HG02610 (cell line): Measurements from ENCODE around the gene EXD3.
"Not testable (repeated sequence)": the region's sequence is repeated elsewhere in the genome, so short reads cannot be mapped to it uniquely, and the experiment has no call there.

Experiments
- ATAC-seq: cut with Tn5 transposase; IDR thresholded peaks from one replicate; pipeline ENCODE4 v1.9.1; 2021; ENCODE audit warnings: mild to moderate bottlenecking, moderate library complexity; ENCODE audit not compliant: unreplicated experiment

The EXD3 gene

DNA sequence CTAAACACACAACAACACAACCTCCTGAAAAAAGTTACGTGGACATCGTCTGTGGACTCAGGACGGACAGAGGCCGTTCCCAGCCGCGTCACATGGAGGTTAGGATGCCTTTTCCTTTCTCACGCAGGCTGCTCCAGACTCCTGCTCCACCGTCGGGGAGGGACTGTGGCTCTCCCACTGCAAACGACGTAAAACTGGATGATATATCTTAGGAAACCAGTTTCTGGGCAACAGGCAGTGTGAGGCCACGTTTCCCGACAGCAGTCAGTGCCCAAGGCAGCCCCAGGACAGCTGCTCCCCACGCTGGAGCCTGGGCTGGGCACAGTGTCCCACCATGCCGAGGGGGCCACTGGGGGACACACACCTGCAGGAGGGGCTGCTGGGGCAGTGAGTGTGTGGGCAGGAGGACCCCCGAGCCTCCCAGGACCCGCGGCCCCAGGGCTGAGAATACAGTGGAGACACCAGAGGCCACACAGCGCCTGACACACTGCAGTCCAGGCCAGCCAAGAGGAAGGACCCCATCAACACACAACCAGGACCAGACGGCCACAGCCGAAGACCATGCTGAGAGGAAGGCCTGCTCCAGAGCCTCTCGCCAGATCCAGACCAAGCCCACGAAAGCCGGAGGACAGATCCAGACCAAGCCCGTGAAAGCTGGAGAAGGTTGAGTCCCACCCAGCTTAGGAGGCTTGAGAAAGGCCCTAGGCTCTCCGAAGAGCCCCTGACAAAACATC, 26.2 kb downstream of the EXD3 start:
- ATAC-seq = no peak

DNA sequence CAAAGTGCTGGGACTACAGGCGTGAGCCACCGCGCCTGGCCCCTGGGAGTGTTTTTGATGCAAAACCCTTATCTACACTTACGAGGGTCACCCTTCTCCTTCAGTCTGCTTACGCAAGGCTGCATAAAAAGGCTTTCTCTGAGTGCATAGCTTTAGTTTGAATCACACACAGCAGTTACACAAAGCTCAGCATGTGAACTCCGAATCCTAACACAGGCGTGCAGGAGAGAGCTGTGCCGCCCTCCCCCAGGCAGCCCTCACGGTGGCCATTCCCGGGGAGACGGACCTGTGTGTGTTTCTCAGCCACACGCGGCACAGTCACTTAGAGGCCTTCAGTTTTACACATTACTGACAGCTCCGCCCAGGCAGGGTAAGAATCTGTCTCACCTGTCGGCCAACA, 26.7 kb downstream of the EXD3 start:
- ATAC-seq = no peak

DNA sequence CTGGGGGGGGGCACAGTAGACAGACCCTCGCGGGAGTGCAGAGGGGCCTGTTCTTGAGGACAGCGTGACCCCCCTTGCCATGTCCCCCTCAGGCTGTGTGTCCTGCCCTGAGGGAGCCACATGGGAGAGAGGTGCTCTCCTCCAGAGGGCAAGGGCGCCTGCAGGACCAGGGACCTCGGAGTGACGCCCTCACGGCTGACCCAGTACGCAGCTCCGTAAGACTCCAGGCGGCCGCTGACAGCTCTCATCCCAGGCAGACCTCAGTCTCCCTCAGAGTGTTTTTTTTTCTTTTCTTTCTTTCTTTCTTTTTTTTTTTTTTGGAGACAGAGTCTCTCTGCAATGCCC, 27.3 kb downstream of the EXD3 start:
- no peak for ATAC-seq

DNA sequence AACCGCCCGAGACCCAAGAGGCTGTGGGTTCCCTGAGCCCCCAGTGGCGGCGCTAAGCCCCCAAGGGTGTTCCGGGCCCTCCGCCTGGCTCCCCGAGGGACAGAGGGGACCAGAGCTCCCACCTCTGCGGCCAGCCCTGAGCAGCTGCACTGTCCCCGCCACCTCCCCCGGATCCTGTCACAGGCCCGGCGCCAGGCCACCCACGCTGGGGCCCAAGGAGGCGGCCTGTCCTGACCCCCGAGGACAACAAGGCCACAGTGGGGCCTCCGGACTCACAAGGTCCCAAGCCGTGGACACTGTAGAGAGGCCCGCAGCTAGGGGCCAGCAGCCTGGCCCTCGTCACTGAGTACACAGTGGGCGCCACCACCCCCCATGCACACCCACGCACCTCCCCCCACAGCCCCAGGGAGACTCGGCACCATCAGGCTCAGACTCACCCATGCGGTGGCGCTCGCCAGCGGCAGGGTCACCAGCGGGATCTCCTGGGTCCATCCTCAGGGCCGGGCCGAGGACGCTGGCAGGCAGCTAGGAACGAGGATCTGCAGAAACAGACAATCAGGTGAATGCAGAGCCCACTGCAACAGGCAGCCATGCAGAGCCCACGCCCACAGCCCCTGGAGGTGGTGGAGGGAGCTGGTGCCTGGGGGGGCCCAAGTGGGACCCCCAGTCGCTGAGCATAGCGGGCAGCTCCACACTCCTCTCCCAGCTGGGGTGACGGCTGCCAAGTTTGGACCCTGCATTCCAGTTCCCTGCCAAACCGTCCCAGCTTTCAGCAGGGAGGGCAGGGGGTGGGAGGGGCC, 27.9 kb downstream of the EXD3 start:
- ATAC-seq = no peak

DNA sequence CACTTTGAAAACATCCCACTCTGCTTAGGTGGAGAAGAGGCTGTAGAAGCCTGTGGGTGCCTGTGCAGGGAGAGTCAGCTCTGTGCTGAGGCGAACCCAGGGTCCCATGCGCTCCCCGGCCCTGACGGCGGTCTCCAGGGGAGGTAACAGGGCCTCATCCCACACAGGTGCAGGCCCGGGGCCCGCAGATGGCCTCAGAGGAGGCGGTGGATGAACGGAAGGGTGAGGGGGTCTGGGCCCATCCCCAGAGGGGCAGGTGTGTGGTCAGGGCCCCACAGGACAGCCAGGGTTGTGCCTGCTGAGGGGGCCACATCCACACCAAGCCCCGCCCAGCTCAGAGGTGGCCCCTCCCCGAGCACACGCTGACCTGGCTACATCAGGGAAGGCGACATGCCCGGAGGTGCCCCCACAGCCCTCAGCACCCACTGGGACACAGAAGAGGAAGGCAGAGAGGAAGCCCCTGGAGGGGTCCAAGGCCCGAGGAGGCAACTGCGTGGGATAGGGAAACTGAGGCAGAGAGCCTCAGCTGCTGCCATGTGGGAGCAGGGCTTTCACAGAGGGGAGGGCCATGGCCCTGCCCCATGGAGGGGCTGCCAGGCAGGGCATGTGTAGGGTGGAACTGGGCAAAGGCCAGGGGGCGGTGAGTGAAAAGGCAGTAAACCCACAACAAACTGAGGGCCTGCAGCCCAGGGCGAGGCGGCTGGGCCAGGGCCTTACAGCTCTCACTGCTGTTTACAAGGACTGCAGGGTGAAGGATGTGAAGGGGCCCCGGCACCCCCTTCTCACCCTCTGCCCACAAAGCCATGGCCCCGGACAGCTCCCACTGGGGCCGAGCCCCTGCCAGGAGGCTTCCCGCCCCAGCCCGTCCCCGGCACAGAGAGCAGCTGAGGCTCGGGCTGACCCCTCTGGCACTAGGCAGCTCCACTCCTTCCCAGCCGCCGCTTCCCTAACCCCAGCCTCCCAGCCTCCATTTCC, 29.5 kb downstream of the EXD3 start:
- ATAC-seq = no peak

DNA sequence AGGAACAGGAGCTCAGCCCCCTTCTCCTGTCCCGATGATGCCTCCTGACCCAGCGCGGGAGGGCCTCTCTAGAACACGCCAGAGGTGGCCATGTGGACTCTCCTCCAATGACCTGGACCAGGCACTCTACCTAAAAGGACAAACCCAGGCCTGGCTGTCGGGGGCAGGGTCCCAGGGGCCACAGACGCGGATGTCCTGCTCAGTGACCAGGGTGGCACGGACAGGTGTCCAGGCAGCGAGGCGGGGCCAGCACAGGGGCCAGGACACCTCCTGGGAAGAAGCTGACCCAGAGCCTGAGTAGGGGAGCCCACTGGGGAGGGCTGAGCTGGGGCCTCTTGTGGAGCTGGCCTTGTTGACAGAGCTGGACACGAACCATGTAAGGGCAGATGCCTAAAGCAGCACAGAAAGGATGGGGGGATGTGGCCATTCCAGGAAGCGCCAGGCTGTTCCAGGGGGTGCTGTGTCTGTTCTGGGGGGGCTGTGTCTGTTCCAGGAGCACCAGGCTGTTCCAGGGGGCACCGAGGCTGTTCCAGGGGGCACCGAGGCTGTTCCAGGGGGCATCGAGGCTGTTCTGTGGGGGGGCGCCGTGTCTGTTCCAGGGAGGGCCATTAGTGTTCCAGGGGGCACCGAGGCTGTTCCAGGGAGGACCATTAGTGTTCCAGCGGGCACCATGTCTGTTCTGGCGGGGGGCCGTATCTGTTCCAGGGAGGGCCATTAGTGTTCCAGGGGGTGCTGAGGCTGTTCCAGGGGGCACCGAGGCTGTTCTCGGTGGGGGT, 30.5 kb downstream of the EXD3 start:
- ATAC-seq = no peak

DNA sequence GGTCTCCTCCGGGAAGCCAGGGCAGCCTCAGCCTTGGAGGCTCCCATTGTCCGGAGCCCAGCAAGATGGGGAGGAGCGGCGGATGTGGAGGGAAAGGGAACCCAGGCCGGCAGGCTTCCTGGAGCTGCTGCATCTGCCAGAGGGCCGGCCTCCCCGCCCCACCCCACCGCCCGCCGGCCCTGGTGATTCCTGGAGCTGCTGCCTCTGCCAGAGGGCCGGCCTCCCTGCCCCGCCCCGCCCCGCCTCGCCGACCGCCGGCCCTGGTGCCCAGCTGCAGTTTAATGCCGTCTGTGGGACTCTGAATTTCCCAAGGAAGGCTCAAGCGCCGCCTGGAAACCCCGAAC, 31.6 kb downstream of the EXD3 start:
- no peak for ATAC-seq

DNA sequence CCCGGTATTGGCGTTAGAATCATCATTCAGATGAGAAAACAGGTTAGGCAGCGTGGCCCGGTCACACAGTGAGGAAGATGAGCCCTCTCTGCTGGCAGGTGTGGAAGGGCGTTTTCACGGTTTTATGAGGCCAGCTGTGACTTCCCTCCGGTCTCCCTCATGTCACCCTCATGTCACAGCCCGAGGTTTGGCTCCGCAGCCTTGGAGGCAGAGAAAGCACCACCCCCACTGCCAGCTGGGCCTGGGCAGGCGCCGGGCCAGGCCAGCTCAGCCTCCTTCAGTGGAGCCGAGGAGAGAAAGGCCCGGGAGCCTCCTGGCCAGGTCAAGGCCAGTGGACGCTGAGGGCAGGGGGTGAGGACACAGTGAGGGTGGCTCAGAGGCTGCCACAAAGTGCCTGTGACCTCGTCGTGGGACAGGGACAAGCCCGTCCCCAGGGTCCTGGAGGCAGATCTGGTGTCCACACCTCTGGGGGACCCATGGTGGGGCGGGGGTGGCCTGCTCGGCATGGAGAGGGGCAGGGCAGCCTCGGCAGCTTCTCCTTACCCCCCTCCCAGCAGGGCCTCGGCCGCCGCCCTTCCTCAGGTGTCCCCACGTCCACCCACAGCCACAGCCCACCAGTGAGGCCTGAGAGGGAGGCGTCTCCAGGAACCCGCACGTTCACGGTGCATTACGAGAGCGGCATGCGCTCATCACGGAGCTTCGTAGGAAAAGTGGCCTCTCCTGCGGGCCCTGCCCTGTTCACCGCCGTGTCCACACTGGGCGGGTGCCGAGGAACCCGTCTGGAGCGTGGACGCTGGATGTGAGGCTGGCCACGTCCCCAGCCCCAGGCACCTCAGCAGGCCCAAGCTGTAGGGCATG, 32.2 kb downstream of the EXD3 start:
- ATAC-seq = no peak

DNA sequence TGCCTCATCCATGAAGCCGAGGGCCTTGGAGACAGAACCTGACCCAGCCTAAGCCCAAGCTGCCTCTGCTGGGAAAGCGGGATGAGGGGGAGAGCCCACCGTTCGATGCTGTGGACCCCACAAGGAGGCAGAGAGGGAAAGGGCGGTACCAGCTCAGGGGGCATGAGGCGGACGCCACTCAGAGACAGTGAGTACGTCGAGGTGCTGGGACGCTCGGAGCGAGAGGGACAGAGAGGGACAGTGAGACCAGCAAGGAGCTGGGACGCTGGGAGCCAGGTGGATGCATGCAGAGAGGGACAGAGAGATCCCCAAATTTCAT, 33.6 kb downstream of the EXD3 start:
- ATAC-seq = no peak

DNA sequence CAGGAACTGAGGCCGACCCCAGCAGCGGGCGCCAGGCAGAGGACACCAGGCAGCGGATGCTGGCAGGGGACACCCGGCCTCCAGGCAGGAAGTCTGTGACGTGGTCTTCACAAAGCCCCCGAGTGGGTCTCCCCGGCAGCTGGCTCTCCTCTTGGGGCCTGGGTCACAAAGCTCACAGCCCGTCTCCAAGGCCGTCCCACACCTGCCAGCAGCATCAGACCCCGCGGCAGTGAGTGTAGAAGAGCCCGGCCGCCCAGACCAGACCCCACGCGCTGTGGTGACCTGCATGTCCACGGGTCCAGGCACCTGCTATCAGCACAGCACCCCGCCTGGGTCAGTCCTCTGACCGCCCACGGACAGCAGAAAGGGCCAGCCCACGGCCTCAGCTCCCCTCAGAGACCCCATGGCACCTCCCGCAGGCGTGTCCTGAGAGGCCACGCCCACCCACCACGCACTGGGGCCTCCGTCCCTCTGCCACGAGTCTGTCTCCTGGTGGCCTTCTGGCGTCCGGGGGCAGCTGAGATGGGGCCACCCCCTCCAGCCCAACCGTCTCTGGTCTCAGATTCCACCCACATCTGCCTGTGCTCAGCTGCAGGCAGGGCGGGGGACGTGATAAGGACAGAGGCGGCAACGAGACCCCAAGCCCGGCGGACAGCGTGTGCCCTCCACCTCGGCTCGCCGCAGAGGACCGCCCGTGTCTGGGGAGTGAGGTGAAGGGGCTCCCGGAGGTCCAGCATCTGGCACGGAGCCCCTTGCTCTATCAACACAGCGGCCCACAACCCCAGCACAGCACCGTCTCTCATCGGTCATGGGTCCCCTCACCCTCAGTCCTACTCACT, 34.2 kb downstream of the EXD3 start:
- no peak for ATAC-seq

DNA sequence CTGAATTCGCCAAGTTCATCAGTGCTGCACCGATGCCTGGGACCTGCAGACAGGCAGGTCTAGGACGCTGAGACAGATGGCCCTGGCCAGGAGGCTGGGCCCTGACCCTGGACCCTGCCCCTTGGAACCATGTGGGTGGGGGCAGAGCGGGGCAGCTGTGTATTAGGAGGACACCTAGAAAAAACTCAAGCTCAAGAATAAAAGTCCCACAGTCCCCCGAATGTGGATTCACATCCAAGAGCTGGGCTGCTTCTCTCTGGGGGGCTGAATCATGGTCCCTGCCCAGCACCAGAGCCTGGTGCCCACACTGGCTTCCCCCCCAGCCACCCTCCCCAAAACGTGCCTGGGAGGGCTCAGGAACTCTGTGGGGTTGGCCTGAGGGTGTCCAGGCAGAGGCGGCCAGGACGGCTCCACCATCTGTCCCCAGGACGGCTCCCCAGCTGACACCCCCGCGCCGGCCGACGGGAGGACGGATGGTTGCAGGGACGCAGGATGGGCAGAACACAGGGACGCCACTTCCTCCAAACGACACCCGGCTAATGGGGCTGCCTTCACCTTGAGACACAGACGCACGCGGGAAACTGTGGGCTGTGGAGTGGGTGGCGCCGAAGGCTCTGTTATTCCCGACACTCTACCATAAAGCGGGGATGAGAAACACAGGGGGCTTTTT, 34.9 kb downstream of the EXD3 start:
- no peak for ATAC-seq

DNA sequence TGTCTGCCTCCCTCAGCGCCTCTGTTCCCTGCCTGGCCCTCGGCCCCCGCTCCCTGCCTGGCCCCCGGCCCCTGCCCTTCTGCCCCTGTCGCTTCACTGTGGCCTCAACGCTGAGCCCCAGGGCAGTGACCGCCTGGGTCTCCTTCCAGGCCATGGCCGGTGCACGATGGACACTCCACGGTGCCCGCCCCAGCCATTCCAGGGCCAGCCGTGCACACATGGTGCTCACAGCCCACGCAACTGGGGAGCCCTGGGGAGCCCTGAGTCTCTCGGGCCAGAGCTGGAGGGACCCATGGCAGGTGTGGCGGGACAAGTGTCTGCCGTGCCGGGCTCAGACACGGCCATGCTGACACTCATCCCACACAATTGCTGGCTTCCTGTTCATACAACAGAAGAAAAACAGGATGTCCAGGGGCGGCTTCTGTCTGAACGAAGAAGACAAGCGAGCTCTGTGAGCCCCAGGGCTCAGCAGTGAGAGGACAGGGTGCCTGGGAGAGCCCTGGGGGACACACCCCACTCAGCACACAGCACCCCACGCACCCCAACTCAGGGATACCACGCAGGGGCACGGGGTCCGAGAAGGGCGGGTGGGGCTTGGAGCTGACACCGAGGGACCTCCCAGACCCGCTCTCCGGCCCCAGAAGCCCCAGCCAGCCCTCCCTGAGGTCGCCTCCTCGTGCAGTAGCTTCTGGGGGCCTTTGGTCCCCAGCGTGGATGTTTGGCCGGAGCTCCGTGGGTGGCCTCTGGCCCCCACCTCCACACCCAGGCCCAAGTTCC, 35.7 kb downstream of the EXD3 start:
- ATAC-seq = no peak

DNA sequence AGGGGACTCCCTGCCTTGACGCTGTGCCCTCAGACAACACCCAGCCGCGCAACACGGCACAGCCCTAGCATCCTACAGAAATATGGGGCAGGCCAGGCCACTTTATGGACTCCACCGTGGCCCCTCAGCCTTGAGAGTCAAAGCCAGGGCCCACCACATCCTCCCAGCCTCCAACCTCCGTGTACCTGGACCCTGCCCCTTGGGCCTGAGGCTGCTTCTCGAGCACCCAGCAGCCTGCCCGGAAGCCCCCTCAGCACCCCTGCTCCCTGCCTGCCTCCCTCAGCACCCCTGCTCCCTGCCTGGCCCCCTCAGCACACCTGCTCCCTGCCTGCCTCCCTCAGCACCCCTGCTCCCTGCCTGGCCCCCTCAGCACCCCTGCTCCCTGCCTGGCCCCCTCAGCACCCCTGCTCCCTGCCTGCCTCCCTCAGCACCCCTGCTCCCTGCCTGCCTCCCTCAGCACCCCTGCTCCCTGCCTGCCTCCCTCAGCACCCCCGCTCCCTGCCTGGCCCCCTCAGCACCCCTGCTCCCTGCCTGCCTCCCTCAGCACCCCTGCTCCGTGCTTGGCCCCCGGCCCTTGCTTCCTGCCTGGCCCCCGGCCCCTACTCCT, 36.4 kb downstream of the EXD3 start:
- not testable (repeated sequence) for ATAC-seq

DNA sequence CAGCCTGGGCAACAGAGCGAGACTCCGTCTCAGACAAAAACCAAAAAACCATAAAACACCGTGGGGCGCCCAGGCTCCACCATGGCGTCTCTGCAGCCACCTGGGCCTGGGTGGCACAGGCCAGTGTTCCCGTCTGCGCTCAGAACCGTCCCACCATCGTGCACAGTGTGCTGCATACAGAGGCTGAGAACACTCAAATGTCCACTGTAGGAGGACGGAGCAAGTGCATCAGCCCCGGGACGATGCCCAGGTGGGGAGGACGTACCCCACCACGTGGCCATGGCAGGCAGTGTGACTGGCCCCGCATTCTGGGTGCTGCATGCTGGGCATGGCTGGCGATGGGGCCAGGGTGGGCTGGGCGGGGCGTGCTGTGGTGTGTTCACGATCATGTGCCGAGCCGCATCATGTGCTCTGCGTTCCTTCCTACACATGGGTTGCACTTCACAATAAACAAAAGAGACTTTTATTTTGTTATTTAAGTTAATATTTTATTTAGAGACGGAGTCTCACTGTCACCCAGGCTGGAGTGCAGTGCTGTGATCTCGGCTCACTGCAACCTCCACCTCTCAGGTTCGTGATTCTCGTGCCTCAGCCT, 37.8 kb downstream of the EXD3 start:
- no peak for ATAC-seq

DNA sequence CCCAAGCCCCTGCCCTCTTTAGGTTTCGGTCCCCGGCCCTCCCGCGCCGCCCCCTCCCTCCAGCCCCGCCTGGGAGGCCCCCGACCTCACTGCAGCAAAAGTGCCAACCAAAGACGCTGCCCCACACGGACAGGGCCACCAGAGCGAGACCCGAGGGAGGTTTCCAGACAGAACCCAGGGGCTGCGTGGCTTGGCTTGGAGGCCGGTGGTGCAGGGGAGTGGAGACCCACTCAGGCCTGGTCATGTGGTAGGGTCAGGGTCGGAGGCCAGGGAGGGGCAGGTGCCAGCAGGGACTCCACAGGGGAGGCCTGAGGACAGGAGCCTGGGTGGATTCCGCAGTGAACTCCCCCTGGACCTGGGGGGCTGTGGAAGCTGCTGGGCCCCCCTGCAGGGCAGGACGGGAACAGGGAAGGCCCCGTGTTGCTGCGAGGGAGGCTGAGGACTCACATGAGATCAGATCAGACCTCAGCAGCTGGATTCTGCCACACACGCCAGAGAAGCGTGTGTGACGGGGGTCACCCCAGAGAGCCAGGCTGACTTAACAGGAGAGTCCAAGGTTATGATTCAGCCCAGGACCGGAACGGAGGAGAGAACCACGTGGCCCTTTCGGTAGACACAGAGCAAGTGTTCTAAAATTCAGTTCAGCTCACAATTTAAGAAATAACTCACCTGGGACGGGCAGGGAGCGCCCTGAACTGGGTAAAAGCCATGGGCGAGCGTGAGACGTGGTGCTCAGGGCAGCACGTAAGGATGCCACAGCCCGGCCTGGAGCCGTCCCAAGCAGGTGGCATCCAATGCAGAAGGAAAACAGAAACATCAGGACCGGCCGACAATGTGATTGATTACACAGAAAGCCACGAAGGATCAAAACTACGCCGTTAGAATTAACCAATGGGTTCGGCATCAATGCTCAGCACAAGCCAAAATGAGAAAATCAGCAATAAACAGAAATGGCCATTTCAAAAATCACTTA, 38.9 kb downstream of the EXD3 start:
- no peak for ATAC-seq
